Activated naive CD8-positive, alpha-beta T cell treated with anti-CD3 and anti-CD28 coated beads for 36 hours (primary cell): ENCODE measurements around the gene PPP2R5C. TPM values are rescaled to one million over a fixed set of nuclear protein-coding genes. Genes with fewer than 3 reads are reported as not detected.
"Not testable (repeated sequence)": the region's sequence is repeated elsewhere in the genome, so short reads cannot be mapped to it uniquely, and the experiment has no call there.

ENCODE experiments used
- DNase-seq: peaks from one replicate; pipeline ENCODE4 v3.0.0; 2021
- H3K27ac Mint-ChIP-seq: one replicate; pipeline ENCODE4 v1.8.0; 2022; ENCODE audit warnings: mild to moderate bottlenecking, moderate library complexity, mixed read lengths
- H3K27me3 Mint-ChIP-seq: one replicate; pipeline ENCODE4 v1.8.0; 2022; ENCODE audit warnings: mild to moderate bottlenecking, mixed read lengths
- H3K36me3 Mint-ChIP-seq: one replicate; pipeline ENCODE4 v1.8.0; 2021; ENCODE audit warnings: mild to moderate bottlenecking, mixed read lengths
- H3K4me1 Mint-ChIP-seq: one replicate; pipeline ENCODE4 v1.8.0; 2021; ENCODE audit warnings: mixed read lengths
- H3K4me3 Mint-ChIP-seq: one replicate; pipeline ENCODE4 v1.8.0; 2022; ENCODE audit warnings: mild to moderate bottlenecking, moderate library complexity, mixed read lengths
- H3K9me3 Mint-ChIP-seq: one replicate; pipeline ENCODE4 v1.8.0; 2022; ENCODE audit warnings: mixed read lengths
- total RNA-seq, 2 experiments: library from RNA; stranded (reverse); gene quantifications; one replicate each; pipeline ENCODE4 v1.2.3, GENCODE V29; 2021

Gene PPP2R5C
- total RNA-seq, 2 experiments from 2014 or later, result 209 to 221 TPM

DNA sequence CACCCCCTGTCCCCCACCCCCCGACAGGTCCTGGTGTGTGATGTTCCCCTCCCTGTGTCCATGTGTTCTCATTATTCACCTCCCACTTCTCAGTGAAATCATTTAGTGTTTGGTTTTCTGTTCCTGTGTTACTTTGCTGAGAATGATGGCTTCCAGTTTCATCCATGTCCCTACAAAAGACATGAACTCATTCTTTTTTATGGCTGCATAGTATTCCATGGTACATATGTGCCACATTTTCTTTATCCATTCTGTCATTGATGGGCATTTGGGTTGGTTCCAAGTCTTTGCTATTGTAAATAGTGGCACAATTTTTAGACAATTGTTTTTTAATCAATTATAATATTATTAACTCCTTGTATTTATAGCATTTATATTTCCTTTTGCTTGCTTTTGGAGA, 44.7 kb downstream of the PPP2R5C start:
- not testable (repeated sequence) for H3K9me3 Mint-ChIP-seq, H3K36me3 Mint-ChIP-seq, H3K4me3 Mint-ChIP-seq, H3K27ac Mint-ChIP-seq, H3K27me3 Mint-ChIP-seq, DNase-seq
- peaks cover 11% of the 10 kb centered on the region for H3K4me1 Mint-ChIP-seq

GRCh38 chr14:101808020-101808641, 46.6 kb downstream of the PPP2R5C start:
- Mint-ChIP-seq H3K27ac (peak overlapping the region; percentile 22), H3K4me3 (peak overlapping the region; percentile 18), H3K9me3 (no peaks in the 10 kb centered on the region), H3K27me3 (no peaks in the 10 kb centered on the region), H3K36me3 (peaks cover 17% of the 10 kb centered on the region), H3K4me1 (peaks cover 23% of the 10 kb centered on the region)
- DNase-seq, result no peak

DNA sequence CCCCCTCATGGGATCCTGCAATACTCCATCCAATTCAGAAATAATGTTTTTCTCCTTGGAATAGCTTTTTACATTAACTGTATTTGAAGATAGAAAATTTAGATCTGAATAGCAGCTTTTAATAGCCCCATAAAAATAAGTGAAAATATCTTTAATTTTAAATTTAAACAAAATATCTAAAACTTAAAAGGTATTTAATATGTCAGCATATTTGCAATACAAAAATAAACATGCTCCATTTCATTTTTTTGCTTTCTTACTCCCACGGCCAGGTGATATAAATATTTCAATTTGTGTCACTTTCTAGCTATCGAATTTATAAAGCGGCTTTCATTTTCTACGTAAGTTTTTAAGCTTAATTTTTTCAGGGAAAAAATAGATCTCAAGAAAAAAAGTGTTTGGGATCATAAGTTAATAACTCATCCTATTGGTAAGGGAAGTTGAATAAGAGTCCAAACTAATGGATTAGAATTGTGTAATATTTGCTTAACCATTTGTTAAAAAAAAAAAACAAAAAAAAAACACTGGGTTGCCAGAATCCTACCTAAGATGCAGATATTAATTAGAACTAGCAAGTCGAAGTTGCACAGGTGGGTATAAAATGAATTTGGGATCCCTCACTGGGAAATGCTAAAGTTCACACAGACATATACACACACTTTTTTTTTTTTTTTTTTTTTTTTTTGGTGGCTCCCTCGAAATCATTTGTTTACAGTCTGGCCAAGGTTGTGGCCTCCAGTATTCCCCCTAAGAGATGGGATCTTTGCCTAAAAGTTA, 47.6 kb downstream of the PPP2R5C start:
- no peak for DNase-seq
- peaks cover 32% of the 10 kb centered on the region for H3K4me1 Mint-ChIP-seq
- no peaks in the 10 kb centered on the region for H3K27me3 Mint-ChIP-seq
- H3K27ac Mint-ChIP-seq, result peak overlapping the region; percentile 100
- H3K9me3 Mint-ChIP-seq, result no peaks in the 10 kb centered on the region
- peaks cover 20% of the 10 kb centered on the region for H3K36me3 Mint-ChIP-seq
- H3K4me3 Mint-ChIP-seq, result peak overlapping the region; percentile 96

DNA sequence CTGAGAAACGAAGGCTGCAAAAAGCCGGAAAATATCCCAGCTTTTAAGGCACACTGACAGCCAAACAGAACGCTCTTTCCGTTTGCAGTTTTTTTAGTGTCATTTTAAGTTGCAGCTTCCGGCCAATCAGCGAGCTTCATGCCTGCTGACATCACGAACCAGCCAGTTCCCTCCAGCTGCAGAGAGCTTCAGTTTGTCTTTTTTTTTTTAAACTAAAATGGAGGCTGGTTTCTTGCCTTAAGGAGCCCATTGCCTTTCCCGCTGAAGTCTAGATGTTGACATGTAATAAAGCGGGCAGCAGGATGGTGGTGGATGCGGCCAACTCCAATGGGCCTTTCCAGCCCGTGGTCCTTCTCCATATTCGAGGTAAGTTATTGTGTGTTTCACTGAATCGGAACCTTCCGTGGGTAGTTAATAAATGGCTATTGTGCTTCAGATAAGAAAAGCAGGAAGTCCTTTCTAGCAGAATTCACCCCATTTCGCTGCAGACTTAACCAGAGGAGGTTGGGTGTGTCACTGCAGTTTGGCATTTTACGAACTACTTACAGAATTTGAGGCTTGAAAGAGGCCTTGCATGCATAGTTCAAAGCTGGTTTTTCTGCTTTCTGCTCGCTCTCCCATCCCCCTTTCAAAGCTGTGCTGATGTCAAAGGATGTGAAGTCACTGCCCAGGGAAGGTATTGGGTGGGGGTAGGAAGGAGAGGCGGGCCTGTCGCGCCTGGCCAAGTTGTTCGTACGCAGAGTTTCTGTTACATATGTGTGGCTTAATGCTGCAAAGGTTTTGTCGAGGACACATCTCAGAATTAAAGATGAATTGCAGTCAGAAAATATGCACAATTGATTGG, 48.4 kb downstream of the PPP2R5C start:
- Mint-ChIP-seq H3K36me3 (peaks cover 23% of the 10 kb centered on the region), H3K9me3 (no peaks in the 10 kb centered on the region), H3K27me3 (no peaks in the 10 kb centered on the region), H3K27ac (peak overlapping the region; percentile 100), H3K4me1 (peaks cover 40% of the 10 kb centered on the region), H3K4me3 (peak overlapping the region; percentile 96)
- peak; percentile 81 for DNase-seq

GRCh38 chr14:101810897-101811621, 49.5 kb downstream of the PPP2R5C start:
- Mint-ChIP-seq H3K4me3 (peak overlapping the region; percentile 96), H3K27me3 (no peaks in the 10 kb centered on the region), H3K9me3 (no peaks in the 10 kb centered on the region), H3K27ac (peak overlapping the region; percentile 100), H3K4me1 (peaks cover 51% of the 10 kb centered on the region), H3K36me3 (peaks cover 33% of the 10 kb centered on the region)
- DNase-seq, result no peak

DNA sequence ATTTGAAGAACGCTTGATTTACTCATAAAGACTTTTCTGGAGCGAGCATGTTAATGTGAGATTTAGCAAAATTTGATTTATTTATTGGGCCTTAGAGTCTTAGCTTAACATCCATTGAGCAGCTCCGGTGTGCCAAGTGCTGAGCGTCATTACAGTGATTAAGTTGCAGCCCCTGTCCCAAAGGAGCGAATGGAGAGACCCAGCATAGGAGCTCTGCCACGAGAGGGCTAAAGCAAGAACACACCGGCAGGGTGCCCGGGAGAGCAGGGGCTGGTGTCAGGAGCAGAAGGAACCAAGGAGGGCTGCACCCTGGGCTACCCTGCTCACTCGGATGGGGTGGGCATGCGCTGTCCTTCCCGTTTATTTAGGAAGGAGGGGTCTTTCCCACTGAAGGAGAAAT, 50.6 kb downstream of the PPP2R5C start:
- Mint-ChIP-seq H3K4me3 (peak overlapping the region; percentile 96), H3K4me1 (peaks cover 59% of the 10 kb centered on the region), H3K9me3 (no peaks in the 10 kb centered on the region), H3K36me3 (peaks cover 37% of the 10 kb centered on the region), H3K27ac (peak overlapping the region; percentile 86), H3K27me3 (no peaks in the 10 kb centered on the region)
- DNase-seq, result no peak

- DNase-seq, result no peak
- Mint-ChIP-seq H3K4me3 (peak overlapping the region; percentile 74), H3K4me1 (peaks cover 65% of the 10 kb centered on the region), H3K9me3 (no peaks in the 10 kb centered on the region), H3K27ac (peak overlapping the region; percentile 86), H3K27me3 (no peaks in the 10 kb centered on the region), H3K36me3 (peaks cover 43% of the 10 kb centered on the region)
These were observed 51.8 kb downstream of the PPP2R5C start for GRCh38 chr14:101813171-101813759.

DNA sequence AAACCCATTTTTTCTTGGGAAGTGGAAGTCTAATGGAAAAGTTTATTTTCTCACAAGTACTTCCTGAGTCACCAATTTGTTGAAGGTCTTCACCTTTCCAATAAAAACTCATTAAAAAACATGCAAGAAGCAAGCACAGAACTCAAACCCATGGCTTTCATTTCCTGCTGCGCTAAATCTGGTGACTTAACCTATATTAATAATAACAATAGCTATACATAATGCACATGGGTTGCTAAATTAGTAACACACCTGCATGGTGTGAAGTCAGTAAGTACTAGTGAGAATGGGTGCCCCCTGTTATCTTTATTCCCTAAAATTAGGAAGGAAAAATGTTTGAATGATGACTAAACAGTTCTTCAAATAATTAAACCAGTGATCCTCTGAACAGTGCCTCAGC, 52.3 kb downstream of the PPP2R5C start:
- no peaks in the 10 kb centered on the region for H3K9me3 Mint-ChIP-seq
- H3K4me3 Mint-ChIP-seq, result peak overlapping the region; percentile 74
- DNase-seq, result no peak
- H3K27me3 Mint-ChIP-seq, result no peaks in the 10 kb centered on the region
- H3K36me3 Mint-ChIP-seq, result peaks cover 45% of the 10 kb centered on the region
- H3K27ac Mint-ChIP-seq, result peak overlapping the region; percentile 86
- peaks cover 71% of the 10 kb centered on the region for H3K4me1 Mint-ChIP-seq

GRCh38 chr14:101814934-101815333, 53.4 kb downstream of the PPP2R5C start:
- peak overlapping the region; percentile 86 for H3K27ac Mint-ChIP-seq
- H3K4me3 Mint-ChIP-seq, result peak overlapping the region; percentile 74
- peaks cover 77% of the 10 kb centered on the region for H3K4me1 Mint-ChIP-seq
- no peaks in the 10 kb centered on the region for H3K27me3 Mint-ChIP-seq
- H3K36me3 Mint-ChIP-seq, result peaks cover 54% of the 10 kb centered on the region
- no peak for DNase-seq
- H3K9me3 Mint-ChIP-seq, result no peaks in the 10 kb centered on the region

DNA sequence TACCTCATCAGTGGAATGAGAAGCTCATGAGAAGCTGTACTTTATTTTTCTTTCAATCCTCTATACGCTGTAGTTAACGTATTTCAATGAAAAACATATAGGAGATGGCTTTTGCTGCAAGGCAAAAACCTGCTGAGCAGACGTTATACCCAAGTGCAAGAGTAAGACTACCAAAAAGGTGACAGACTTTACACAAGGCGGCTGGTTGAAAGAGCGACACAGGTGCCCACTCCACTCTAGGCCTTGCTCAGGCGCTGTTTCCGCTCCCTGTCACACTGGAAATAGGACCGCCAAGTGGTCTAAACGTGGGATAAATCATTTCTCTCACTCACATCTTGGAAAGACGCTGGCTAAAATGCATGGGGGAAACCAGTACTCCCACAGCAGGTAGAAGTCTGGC, 54.5 kb downstream of the PPP2R5C start:
- H3K4me1 Mint-ChIP-seq, result peaks cover 83% of the 10 kb centered on the region
- peak overlapping the region; percentile 86 for H3K27ac Mint-ChIP-seq
- no peaks in the 10 kb centered on the region for H3K9me3 Mint-ChIP-seq
- DNase-seq, result no peak
- peaks cover 54% of the 10 kb centered on the region for H3K36me3 Mint-ChIP-seq
- H3K27me3 Mint-ChIP-seq, result no peaks in the 10 kb centered on the region
- peak overlapping the region; percentile 74 for H3K4me3 Mint-ChIP-seq

- Mint-ChIP-seq H3K9me3 (no peaks in the 10 kb centered on the region), H3K4me1 (peaks cover 88% of the 10 kb centered on the region), H3K27ac (peak overlapping the region; percentile 95), H3K4me3 (peak overlapping the region; percentile 72), H3K27me3 (no peaks in the 10 kb centered on the region), H3K36me3 (peaks cover 48% of the 10 kb centered on the region)
- DNase-seq, result peak; percentile 44
These were observed 56.0 kb downstream of the PPP2R5C start for GRCh38 chr14:101817501-101818001.

GRCh38 chr14:101819251-101819990, 57.9 kb downstream of the PPP2R5C start:
- Mint-ChIP-seq H3K4me3 (peak overlapping the region; percentile 76), H3K27ac (peak overlapping the region; percentile 95), H3K9me3 (no peaks in the 10 kb centered on the region), H3K36me3 (peaks cover 52% of the 10 kb centered on the region), H3K27me3 (no peaks in the 10 kb centered on the region), H3K4me1 (peaks cover 89% of the 10 kb centered on the region)
- peak; percentile 68 for DNase-seq

GRCh38 chr14:101820283-101820798, 58.8 kb downstream of the PPP2R5C start:
- DNase-seq, result peak; percentile 54
- peak overlapping the region; percentile 76 for H3K4me3 Mint-ChIP-seq
- H3K9me3 Mint-ChIP-seq, result no peaks in the 10 kb centered on the region
- H3K36me3 Mint-ChIP-seq, result peaks cover 47% of the 10 kb centered on the region
- H3K4me1 Mint-ChIP-seq, result peaks cover 86% of the 10 kb centered on the region
- H3K27ac Mint-ChIP-seq, result peak overlapping the region; percentile 95
- H3K27me3 Mint-ChIP-seq, result no peaks in the 10 kb centered on the region
